HCT116 (cell line): ENCODE measurements around the gene SMC1B.

Experiments
- EZH2phosphoT487 ChIP-seq: fragments of 200-600 bp; IDR thresholded peaks from 2 replicates; pipeline ENCODE4 v1.6.1; 2018; ENCODE audit warnings: antibody characterized with exemption, borderline replicate concordance
- JUND ChIP-seq: IDR thresholded peaks from 2 replicates; pipeline ENCODE4 v1.6.1; 2012
- POLR2A ChIP-seq: IDR thresholded peaks from 2 replicates; pipeline ENCODE4 v1.7.0; 2011; ENCODE audit warnings: borderline replicate concordance; ENCODE audit not compliant: insufficient read depth, insufficient read length; ENCODE audit errors: extremely low read depth
- RAD21 ChIP-seq: IDR thresholded peaks from 2 replicates; pipeline ENCODE4 v1.6.1; 2012; ENCODE audit warnings: low read depth, mild to moderate bottlenecking
- TCF7L2 ChIP-seq: IDR thresholded peaks from 2 replicates; pipeline ENCODE4 v1.7.0; 2011; ENCODE audit warnings: borderline replicate concordance, inconsistent platforms; ENCODE audit not compliant: insufficient read depth, insufficient read length; ENCODE audit errors: extremely low read depth
- ZFX ChIP-seq: fragments of 450-650 bp; IDR thresholded peaks from 2 replicates; pipeline ENCODE4 v1.6.1; 2017
- TF ChIP-seq, protein P1 (sequence below), 3 experiments: fragments of 200-600 bp in 1 of 3; sonication (generic) in 1 of 3; IDR thresholded peaks in 2 of 3; conservative IDR thresholded peaks in 1 of 3; 2 replicates each; pipeline ENCODE4 v1.5.1; 2012 to 2017; ENCODE audit warnings: low read depth in 2 of 3, low read length in 2 of 3, antibody characterized with exemption in 1 of 3, borderline replicate concordance in 1 of 3, control low read depth in 1 of 3, mild to moderate bottlenecking in 1 of 3, mixed read lengths in 1 of 3, mixed run types in 1 of 3, moderate library complexity in 1 of 3; ENCODE audit not compliant: insufficient read depth in 1 of 3

DNA sequence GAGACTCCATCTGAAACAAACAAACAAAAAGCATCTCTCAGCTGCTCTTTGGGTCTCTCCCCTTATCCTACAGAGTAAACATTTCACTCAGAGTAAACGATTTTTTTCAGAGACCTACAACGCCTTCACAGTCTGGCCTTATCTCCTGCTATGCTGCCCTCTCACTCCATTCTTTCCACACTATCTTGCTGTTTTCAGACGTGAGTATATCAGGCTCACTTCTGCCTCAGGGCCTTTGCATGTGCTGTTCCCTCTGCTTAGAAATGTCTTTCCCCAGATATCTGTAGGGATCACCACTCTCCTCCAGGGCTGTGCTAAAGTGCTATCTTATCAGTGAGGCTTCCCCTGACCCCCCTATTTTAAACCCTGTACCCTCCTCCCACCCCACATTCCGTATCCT, 6.6 kb upstream of the SMC1B start:
- TF ChIP-seq, protein P1, sequence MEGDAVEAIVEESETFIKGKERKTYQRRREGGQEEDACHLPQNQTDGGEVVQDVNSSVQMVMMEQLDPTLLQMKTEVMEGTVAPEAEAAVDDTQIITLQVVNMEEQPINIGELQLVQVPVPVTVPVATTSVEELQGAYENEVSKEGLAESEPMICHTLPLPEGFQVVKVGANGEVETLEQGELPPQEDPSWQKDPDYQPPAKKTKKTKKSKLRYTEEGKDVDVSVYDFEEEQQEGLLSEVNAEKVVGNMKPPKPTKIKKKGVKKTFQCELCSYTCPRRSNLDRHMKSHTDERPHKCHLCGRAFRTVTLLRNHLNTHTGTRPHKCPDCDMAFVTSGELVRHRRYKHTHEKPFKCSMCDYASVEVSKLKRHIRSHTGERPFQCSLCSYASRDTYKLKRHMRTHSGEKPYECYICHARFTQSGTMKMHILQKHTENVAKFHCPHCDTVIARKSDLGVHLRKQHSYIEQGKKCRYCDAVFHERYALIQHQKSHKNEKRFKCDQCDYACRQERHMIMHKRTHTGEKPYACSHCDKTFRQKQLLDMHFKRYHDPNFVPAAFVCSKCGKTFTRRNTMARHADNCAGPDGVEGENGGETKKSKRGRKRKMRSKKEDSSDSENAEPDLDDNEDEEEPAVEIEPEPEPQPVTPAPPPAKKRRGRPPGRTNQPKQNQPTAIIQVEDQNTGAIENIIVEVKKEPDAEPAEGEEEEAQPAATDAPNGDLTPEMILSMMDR (IDR thresholded peaks at IDR 0.05 in 2 of 3, conservative IDR thresholded peaks at IDR 0.05 in 1 of 3; ENCODE audit: borderline replicate concordance in 1 of 3, insufficient read depth in 1 of 3, low read depth in 2 of 3, low read length in 2 of 3): no peak
- TF ChIP-seq POLR2A (no peak), ZFX (no peak), JUND (no peak), RAD21 (no peak), TCF7L2 (no peak), EZH2phosphoT487 (no peak)
